ENCODE results near the gene EML4.
"Not testable (repeated sequence)": the region's sequence is repeated elsewhere in the genome, so short reads cannot be mapped to it uniquely, and the experiment has no call there.

EML4 gene

DNA sequence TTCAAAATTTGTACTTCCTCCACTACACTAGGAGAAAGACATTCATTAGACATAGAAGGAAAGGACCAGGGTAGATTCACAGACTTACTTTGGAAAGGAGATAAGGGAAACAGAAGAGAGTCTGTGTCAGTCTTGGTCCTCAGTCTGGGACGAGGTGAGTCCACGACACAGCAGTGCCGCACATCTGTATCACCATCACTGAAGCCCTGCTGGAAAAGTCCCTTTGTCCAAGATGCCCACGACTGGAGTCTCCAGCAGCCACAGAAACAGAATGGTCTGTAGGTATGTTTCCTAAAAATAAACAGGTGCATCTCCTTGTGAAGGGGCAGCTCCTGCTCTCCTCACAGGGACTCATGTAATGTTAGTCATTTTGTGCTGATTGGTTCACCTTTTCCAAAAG is 164.4 kb downstream of the EML4 start:
- no peak for DNase-seq (ENCODE audit: low read depth in 3 of 3)

DNA sequence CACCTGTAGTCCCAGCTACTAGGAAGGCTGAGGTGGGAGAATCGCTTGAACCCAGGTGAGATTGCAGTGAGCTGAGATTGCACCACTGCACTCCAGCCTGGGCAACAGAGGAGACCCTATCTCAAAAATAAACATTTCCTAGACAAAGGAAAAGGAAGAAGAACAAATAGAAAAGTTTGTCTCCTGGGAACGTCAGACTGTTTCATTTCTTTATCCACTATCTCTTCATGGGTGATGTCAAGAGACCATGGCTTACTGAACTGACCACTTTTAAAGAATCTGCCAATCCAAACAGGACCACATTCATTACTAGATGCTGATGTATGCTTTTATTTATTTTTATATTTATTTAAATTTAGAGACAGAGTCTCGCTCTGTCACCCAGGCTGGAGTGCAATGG is 165.1 kb downstream of the EML4 start:
- DNase-seq (ENCODE audit: low read depth in 3 of 3): no peak

DNA sequence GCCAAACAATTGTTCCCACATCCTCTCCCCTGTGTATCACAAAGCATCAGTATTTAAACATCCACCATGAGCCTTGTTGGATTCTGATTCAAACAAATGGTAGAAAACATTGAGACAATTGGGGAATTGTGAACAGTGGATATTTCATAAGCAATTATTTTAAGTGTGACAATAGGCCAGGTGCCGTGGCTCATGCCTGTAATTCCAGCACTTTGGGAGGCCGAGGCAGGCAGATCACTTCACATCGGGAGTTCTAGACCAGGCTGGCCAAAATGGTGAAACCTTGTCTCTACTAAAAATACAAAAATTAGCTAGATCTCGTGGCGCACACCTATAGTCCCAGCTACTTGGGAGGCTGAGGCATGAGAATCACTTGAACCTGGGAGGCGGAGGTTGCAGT is 165.7 kb downstream of the EML4 start:
- not testable (repeated sequence) for DNase-seq (ENCODE audit: low read depth in 3 of 3)

DNA sequence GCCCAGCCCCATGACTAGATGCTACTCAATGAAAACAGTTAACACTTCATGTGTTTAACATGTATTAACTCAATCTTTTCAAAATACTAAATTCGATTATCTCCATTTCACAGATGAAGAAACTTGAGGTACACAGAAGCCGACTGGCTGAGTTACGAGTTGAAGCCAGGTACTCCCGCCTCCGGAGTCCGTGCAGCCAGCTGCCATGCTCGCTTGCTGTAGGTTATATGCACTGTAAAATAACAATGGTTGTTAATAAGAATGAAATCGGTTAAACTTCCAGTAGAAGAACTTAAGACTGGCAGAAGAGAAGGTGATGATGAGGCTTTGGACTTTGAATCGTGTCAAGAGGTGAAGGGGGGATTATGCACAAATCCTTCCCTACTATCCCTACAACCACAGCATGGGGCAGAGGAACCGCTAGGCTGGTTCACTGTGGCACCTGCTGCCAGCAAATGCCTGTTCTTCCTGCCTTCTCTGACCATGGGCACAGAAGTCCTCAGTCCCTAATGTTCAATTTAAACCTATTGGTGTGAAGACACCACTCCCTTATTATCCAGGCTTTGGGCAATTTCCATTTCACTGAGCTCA is 166.5 kb downstream of the EML4 start:
- no peak for DNase-seq (ENCODE audit: low read depth in 3 of 3)

DNA sequence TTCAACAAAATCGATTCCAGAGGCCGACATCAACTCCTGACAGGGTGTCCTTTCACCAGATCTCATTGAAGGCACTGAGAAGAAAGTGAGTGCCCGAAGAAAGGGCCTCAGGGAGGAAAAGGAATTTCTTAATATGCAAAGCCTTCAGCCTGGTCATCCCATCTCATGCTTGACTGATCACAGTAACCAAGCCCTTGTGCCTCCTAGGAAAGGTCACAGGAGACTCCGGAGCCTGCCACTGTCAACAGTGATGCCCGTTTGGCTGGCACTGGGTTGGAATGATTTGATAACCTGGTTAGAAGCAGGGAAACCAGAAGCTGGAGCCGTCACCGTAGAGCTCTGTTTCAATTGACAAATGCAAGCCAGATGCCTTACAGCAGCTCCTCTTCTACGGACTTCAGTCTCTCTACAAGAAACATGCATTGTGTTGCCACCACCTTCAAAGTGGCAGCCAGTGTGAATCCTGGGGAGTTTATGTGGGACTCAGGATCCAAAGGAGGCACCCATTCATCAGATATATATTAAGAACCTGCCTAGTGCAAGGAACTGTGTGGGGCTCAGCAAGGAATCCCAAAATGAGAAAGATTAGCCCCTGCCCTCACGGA is 167.3 kb downstream of the EML4 start:
- no peak for DNase-seq (ENCODE audit: low read depth in 3 of 3)

DNA sequence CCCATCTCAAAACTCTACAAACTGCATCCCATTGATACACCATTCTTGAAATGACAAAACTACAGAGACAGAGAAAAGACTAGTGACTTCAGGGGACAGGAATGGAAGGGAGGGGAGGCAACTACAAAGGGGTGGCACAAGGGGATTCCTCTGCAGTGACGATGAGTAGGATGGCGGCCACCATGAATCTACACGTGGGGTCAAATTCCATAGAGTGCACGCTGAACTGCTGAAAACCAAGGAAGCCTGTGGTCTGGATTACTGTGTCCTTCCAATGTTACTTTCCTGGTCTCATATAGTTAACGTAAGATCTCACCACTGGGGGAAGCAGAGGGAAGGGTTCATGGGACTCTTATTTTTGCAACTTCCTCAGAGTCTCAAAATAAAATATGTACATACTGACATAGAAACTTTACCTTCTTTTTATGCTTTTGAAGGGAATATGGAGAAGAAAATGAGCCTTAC is 168.2 kb downstream of the EML4 start:
- DNase-seq (ENCODE audit: low read depth in 3 of 3): no peak

DNA sequence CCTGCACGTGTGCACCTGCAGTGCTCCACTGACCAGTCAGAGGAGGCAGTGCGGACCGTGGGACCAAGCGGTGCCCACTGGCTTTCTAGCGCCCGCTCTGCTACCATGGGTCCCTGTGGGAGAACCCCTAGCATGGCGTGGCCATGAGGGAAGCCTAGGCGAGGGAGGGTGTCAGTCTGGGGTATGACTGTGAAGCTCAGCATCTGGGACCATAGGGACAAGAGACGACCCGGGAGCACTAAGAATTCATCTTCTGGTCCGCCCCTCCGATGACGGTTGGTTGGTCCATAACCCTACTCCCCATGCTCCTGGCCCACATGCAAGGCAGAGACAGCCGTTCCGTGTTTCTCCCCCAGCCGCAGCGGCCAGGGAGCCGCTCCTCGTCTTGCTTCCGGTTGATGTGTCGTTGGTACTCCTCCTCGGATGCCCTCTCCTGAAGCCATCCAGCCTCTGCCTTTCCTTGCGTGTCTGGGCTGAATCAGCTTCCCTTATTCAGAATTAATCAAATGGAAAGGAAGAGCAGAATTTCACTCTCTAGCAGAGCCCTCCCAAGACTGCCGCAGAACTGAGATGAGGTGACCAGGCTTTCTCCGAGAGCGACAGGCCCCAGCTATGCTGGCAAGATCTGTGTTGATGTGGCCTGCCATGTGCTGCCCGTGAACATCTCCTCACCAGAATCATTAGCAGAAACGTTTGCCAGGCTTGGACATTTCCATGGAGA is 168.9 kb downstream of the EML4 start:
- no peak for DNase-seq (ENCODE audit: low read depth in 3 of 3)

DNA sequence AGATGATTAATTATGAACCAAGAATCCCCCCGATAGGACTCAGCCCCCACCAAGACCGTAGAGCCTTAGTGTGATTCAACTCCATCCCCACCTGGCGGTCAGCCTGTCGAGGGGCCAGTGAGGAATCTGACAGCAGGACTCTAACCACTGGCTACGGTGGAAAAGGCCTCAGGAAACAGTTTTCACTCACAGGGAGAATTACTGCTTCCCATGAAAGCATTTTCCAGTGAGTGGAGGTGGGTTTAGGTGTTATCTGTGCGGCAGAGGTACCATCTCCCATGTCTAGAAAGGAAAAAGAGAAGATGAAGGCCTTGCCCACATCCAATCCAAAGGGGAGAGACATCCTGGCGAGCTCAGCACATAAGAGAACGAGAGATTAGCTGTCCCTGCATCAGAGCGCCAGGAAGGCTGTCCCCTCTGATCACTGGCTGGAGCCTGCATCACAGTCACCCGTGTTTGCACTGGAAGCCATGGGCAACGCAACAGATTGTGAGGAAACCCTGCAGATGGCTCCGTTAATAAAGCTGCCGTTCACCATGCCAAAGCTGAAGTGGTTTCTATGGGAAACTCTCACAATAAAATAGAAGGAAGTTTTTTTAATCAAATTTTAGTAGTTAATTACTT is 169.5 kb downstream of the EML4 start:
- no peak for DNase-seq (ENCODE audit: low read depth in 3 of 3)

DNA sequence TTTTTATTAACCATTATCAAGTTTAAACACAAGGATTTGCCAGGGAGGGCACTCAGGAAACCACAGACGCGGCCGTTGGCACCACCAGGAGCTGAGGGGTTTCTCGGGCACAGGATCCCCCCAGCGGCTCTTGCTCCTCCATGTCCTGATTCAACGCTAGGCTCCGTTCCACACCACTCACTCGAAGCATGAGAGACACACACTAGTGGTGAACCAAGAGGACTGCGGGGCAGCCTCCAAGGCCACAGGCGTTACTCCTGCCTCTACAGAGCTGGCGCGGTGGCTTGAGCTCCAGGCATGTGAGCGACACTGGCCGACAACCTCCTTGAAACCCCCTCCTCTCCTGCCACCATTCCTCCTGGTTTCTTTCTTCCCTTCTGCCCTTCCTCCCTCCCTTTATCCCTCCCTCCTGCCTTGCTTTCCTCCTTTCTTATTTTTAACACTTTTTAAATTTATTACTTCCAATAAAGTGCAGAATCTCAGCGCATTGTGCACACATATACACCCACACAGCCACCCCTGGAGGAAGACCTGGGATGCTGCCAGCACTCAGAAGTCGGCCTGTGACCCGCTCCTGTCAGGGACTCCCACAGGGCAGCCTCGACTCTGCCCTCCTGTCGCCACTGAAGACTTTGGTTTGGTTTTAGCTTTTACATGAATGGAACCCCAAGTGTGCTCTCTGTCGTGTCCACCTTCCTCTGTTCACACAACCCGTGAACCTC is 170.2 kb downstream of the EML4 start:
- DNase-seq (ENCODE audit: low read depth in 3 of 3): no peak

DNA sequence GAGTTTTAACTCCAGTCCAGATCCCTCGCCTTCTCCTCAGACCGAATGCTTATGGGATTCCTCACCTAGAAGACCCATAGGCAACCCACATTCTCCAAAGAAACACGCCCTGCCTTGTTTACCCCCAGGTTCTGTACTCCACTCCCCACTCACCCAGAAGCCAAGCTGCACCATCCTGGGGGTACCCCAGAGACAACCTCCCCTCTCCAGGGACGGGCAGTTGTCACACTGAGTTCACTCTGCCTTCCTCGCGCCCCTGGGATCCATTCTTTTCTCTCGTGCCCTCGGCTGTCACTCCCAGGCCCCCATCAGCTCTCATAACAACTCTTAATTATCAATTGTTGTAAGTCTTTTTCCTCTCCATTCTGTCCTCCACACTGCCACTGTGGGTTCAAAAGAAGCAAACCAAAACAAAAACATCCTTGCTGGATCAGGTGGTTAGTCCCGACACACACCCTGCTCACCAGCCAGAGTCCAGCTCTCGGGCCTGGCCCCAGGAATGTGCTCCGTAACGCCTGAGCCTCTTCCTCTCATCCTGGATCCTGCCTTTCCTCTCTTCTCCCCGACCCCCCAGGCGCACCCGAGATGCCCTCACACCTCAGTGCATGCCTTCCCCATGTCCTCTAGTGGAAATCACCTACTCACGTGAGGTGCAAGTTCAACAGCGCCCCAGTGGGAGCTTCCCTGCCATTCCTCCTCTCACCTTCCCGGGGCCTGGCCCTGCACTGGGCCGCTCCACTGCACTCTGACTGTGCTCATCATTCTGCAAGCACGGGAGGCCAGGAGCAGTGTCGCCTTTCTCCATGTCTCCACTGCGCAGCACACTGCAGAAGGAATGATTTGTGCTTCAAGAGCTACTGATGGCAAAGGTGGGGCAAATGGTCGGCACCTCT is 171.1 kb downstream of the EML4 start:
- DNase-seq (ENCODE audit: low read depth in 3 of 3): no peak

DNA sequence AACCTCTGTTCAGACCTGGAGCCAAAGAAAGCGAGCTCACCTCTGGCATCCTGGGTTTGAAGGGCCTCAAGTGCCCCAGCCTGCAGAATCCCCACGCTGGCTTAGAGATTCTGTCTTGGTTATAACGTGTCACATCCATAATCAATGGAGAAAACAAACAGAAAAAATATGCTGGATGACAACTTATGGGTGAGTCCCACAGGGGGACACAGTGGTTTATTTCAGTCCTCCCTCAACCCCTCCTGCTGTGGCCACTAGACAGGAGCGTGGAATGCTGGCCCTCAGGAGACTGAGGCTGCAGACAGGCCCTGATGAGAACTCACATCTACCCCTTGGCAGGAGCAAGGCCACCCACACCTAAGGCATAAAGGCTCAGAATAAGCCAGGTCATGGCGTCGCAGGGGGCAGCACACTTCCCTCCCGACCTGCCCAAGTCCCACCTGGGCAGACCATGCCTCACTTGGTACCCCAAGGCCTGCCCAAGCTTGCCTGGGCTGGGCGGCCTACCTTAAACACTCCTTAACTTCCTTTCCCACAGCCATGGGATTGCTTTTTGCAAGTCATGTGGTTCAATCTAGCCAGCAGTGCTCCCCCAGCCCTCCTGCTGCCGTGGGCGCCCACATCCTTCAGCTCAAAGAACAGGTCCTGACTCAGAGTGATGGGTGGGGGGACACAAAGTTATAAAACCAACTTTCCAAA is 171.9 kb downstream of the EML4 start:
- no peak for DNase-seq (ENCODE audit: low read depth in 3 of 3)

DNA sequence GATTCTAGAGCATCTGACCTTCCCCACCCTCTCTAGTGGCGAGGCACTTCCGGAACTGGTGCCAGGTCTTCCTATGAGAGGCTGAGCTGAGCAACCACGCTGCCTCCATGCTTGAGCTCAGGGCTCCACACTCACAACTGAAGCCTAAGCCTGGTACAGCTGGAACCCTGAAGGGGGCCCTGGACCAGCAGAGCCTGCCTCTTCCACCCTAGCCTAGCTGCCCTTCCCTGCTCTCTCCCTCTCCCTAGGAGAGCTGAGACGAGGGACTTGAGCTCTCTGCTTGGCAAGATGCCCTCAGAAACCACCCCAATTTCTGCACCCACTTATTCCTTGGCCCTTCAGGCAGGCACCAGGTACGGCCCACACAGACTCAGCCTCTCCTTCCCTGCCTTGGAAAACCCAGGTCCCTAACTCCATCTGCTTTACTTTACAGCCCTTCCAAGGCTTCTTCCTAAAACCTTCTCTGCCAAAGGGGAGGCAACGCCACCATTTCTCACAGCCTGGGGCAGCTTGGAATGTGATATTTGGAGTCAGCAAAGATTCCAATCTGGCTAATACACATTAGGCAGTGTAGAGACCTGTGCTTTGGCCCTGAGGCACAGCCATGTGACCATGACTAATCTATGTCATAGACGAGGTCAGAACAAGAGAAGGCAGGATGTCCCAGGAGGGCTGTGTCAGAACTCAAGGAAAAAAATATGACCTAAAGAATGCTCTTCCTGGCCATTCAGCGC is 173.1 kb downstream of the EML4 start:
- no peak for DNase-seq (ENCODE audit: low read depth in 3 of 3)

DNA sequence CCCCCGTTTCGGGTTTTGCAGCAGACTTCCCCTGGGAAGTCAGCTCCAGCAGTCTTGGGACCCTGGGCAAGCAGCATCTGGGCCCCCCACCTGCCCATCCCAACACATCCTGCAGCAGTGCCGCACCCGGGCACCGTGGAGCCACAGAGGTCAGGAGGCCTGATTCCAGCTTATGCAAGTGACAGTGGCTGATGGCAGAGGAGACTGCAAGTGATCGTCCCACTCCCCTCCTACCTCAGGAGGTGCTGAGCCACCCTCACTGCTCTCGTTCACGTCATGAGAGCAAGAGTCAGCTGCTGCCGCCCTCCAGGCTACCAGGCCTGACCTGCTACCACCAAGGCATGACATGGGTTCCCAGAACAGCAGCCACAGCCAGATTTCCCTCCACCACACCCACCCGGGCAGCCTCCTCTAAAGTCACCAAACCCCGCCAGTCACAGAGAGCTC is 173.7 kb downstream of the EML4 start:
- no peak for DNase-seq (ENCODE audit: low read depth in 3 of 3)

DNA sequence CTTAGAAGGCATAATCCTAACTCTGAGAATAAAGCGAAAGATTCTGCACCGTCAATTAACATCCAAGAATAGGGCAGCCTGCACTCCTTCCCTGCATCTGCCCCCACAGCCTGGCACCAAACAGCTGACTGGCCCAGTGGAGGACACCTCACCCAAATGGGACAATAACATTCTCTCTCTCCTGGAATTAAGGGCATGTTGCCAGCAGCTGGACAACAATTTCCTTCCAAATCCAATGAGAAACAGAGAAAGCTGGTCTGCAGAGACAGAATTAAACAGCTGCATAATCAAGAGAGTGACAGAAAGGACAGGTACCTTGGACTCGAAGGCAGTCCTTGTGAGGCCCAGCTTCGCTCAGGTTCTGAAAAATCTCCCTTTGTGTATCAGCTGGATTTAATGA is 176.8 kb downstream of the EML4 start:
- DNase-seq (ENCODE audit: low read depth in 3 of 3): no peak

DNA sequence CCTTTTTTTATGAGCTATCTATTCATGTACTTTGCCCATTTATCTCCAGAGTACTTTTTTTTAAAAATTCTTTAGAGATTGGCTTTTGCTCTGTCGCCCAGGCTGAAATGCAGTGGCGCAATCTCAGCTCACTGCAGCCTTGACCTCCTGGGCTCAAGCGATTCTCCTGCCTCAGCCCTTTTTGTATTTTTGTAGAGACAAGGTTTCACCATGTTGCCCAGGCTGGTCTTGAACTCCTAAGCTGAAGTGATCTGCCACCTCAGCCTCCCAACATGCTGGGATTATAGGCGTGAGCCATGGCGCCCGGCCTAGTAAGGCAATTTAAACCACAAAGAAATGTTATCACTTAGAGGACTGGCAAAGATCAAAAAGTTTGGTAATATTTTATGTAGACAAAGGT is 177.7 kb downstream of the EML4 start:
- not testable (repeated sequence) for DNase-seq (ENCODE audit: low read depth in 3 of 3)

DNA sequence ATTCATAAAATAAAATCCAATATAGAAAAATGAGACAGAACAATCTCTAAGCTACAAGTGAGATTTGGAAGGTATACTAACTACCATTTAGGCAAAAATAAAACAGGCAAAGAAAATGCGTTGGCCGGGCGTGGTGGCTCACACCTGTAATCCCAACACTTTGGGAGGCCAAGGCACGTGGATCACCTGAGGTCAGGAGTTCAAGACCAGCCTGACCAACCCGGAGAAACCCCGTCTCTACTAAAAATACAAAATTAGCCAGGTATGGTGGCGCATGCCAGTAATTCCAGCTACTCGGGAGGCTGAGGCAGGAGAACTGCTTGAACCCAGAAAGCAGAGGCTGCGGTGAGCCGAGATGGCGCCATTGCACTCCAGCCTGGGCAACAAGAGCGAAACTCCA is 178.4 kb downstream of the EML4 start:
- not testable (repeated sequence) for DNase-seq (ENCODE audit: low read depth in 3 of 3)

DNA sequence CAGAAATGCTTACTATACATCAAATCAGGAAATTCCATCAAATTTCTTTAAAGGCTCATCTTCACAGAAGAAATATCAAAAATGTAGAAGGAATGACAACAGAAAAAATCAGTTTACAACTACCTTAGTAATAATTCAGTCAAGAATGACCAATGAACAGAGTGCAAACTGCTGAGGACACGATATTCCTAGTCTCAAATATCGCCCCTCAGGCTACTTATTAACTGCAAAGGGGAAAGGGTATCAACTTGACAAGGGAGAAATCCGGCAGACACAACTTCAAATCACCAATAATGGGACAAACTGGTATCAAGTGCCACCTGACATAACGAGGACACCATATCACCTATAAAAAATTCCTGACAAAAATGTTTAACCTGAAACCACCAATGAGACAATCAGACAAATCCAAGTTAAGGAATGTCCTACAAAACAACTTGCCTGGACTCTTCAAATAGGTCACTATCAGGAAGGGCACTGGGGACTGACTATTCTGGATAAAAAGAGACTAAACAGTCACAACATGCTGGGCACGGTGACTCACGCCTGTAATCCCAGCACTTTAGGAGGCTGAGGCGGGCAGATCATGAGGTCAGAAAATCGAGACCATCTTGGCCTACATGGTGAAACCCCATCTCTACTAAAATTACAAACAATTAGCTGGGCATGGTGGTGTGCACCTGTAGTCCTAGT is 179.1 kb downstream of the EML4 start:
- no peak for DNase-seq (ENCODE audit: low read depth in 3 of 3)

DNA sequence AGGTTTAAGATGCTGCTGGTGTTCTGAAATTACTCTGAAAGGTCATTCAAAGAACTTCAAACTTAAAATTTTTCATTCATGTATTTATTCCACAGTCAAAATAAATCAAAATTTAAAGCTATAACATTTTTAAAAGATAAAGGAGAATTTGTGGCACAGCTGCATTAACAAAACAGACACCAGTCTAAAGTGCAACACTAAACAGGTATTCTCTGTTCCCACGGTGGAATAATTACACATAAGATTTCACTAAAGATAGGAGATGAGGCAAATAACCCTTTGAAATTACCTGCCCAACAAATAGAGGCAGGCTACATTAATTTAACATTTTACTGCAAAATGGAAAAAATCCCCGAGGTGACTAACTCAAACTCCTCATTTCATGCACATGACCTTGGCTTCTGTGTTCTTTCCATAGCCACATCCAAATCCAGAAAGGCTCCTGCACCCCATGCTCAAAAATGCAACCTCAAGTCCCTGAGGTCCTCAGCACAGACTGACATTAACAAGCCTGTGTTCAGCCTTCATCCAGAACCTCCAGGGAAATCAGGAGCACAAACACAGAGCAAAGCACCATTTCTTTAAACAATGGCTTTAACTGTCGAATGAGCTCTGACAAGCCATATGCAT is 181.4 kb downstream of the EML4 start:
- DNase-seq (ENCODE audit: low read depth in 3 of 3): no peak

DNA sequence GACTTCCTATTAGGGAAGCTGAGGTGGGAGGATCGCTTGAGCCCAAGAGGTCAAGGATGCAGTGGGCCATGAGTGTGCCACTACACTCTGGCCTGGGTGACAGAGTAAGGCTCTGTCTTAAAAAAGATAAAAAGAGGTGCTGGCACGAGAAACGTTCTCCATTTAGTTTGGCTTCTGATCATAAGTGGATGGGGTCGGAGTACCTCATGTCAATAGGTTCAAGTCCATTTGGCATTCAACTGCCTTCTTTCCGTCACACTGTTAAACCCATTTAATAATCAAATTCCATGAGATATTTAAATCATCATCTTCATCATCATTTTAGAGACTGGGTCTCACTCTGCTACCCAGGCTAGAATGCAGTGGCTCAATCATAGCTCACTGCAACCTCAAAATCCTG is 182.7 kb downstream of the EML4 start:
- no peak for DNase-seq (ENCODE audit: low read depth in 3 of 3)

All from stimulated activated CD4-positive, alpha-beta T cell treated with anti-CD3 and anti-CD28 coated beads, TNF-alpha, amount 100 ng/mL, for 48 hours (primary cell).